GM12878 (cell line): ENCODE results near the gene PSMB8.

Experiments used
- EZH2 ChIP-seq: IDR thresholded peaks from 2 replicates; pipeline ENCODE4 v1.6.1; 2012; ENCODE audit warnings: low read depth, mild to moderate bottlenecking, control low read depth, inconsistent platforms, low read length, borderline replicate concordance; ENCODE audit not compliant: control insufficient read depth
- SIN3A ChIP-seq: IDR thresholded peaks from 2 replicates; pipeline ENCODE4 v1.6.1; 2012; ENCODE audit warnings: low read depth, low read length, improper control_type of control experiment
- TCF12 ChIP-seq: IDR thresholded peaks from 2 replicates; pipeline ENCODE4 v1.6.1; 2011; ENCODE audit warnings: low read depth, mild to moderate bottlenecking, low read length
- TF ChIP-seq, protein P1 (sequence below), 3 experiments: IDR thresholded peaks in 2 of 3; conservative IDR thresholded peaks in 1 of 3; 2 replicates each; pipeline ENCODE4 v1.5.1; 2011; ENCODE audit warnings: low read depth in 3 of 3, low read length in 3 of 3, mild to moderate bottlenecking in 3 of 3, control low read depth in 2 of 3, moderate library complexity in 2 of 3, inconsistent platforms in 1 of 3, mixed read lengths in 1 of 3; ENCODE audit not compliant: control insufficient read depth in 2 of 3, insufficient read depth in 1 of 3; ENCODE audit errors: extremely low read depth in 1 of 3

- no peak for TF ChIP-seq EZH2
- TF ChIP-seq SIN3A = no peak
- TF ChIP-seq TCF12 = no peak
- TF ChIP-seq, protein P1, sequence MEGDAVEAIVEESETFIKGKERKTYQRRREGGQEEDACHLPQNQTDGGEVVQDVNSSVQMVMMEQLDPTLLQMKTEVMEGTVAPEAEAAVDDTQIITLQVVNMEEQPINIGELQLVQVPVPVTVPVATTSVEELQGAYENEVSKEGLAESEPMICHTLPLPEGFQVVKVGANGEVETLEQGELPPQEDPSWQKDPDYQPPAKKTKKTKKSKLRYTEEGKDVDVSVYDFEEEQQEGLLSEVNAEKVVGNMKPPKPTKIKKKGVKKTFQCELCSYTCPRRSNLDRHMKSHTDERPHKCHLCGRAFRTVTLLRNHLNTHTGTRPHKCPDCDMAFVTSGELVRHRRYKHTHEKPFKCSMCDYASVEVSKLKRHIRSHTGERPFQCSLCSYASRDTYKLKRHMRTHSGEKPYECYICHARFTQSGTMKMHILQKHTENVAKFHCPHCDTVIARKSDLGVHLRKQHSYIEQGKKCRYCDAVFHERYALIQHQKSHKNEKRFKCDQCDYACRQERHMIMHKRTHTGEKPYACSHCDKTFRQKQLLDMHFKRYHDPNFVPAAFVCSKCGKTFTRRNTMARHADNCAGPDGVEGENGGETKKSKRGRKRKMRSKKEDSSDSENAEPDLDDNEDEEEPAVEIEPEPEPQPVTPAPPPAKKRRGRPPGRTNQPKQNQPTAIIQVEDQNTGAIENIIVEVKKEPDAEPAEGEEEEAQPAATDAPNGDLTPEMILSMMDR (IDR thresholded peaks at IDR 0.05 in 2 of 3, conservative IDR thresholded peaks at IDR 0.05 in 1 of 3; ENCODE audit: control insufficient read depth in 2 of 3, extremely low read depth in 1 of 3, insufficient read depth in 1 of 3, low read depth in 3 of 3, low read length in 3 of 3) = no peak
Observed at GRCh38 chr6:32852844-32853540, 9.1 kb upstream of the PSMB8 start.
